Left cardiac atrium (tissue), 4 donors: ENCODE results near the gene MAPK11. TPM values are rescaled to one million over a fixed set of nuclear protein-coding genes. Genes with fewer than 3 reads are reported as not detected.

Experiments
- ATAC-seq, 2 donors: fragments of 200-7000 bp; cut with Tn5 transposase; one replicate each; pipeline ENCODE4 v1.9.1; 2020; ENCODE audit warnings: mild to moderate bottlenecking in 2 of 2, moderate library complexity in 2 of 2
- DNase-seq: peaks from one replicate; pipeline ENCODE4 v3.0.0-alpha.2; 2020
- intact Hi-C, 2 donors: fragments of 100-400 bp; cut with DNase I; formaldehyde crosslinking; loops; one replicate each; pipeline versions ENCODE4 v1.14.1 to v1.15.1; 2022 to 2023
- total RNA-seq, 2 donors: library from RNA; stranded (reverse); fragmentation: NEBNext Ultra II Directional; extraction: Animal tissue kit (Norgen Biotek cat#: 25700); gene quantifications; one replicate each; pipeline ENCODE4 v1.2.1, GENCODE V29; 2021
- donor health status: DM: no; HTN: yes; CAD: no.
- donor health status: DM: no; HTN: yes; CAD: no; lungs with severe emphysema.
- donor health status: DM: yes; HTN: yes; CAD: no.
- donor health status: Dilated cardiomyopathy.

MAPK11 gene
- total RNA-seq, 2 donors from 2014 or later = 13.3 to 15.4 TPM

DNA sequence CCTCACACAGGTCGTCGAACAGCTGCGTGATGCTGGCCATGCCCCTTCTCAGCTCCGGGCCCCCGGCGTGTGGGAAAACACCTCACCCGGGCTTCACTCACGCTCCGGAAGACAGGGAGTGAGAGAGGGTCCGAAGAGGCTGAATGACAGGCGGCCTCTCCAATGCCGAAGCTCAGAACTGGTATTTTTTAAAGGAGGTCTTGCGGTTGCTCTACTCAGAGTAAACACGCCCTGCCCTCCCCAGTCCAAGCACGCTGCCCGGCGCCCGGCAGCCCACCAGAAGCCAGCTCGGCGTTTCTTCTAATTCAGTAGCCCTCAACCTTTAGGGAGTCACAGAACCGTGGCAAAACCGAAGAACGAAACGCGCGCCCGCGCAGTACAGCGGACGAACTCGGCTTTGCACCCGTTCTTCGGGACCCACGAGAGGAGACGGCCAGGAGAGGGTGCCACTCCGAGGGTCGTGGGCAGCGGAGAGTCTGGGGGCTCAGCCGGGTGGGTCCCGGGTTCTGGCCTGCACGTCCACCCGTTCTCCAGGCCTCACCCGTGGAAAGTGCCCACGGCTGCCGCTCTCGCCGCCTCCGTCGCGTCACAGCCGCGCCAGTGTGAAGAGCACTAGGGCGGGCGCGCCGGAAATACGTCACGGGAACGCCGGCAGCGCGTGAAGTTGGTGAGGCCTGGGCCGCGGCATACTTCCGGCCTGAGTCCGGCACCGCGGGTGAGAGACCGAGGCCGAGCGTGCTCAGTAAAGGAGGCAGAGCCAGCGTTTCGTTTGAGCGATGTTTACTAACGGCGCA lies 25.6 kb downstream of the MAPK11 start, which contains the start of gene TUBGCP6:
Gene TUBGCP6, minus strand, starts transcription at position 604 of the 794 bp plus-strand sequence. Its CDS starts 564 bp downstream, at position 40.
- peak; percentile 94 to 96 for ATAC-seq
- DNase-seq = peak; percentile 97
- intact Hi-C loops = loop anchor here in 1 of 2 donors (10.0 kb wide), 1 partner anchor 260 kb away; the partner anchor contains the start of genes LMF2 and NCAPH2

DNA sequence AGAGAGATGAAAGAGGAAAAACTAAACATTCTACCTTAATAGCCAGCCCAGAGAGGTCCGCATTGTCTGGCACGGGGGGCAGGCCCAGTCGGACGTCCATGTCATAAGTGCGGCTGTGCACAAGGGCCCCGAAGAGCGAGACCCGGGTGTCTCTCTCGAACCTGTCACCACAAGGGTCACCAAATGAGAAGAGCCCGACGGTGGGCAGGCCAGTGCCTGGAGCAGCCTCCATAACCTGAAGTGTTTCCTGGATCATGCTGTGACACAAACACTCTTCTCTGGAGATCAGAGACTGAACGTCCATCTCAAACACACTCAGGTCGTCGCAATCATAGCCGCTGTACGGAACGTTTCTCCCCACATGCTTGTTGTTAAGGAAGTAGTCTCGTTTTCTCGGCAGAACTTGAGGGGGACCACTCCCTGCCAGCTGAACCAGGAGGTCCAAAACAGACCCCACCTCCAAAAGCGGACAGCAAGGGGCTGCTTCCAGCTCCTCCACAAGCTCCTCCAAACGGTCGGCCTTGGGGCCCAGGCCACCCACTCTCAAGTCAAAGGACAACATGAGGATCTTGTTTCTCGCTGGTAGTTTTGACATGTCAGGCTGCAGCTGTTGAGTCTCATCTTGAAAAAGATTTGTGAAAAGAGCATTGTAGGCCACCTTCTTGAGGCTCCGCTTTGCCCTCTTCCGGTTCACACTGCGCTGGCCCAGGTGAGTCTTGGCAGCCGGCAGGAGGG lies 26.3 kb downstream of the MAPK11 start:
- intact Hi-C loops = loop anchor here in 1 of 2 donors (10.0 kb wide), 1 partner anchor 261 kb away; the partner anchor contains the start of genes LMF2 and NCAPH2

DNA sequence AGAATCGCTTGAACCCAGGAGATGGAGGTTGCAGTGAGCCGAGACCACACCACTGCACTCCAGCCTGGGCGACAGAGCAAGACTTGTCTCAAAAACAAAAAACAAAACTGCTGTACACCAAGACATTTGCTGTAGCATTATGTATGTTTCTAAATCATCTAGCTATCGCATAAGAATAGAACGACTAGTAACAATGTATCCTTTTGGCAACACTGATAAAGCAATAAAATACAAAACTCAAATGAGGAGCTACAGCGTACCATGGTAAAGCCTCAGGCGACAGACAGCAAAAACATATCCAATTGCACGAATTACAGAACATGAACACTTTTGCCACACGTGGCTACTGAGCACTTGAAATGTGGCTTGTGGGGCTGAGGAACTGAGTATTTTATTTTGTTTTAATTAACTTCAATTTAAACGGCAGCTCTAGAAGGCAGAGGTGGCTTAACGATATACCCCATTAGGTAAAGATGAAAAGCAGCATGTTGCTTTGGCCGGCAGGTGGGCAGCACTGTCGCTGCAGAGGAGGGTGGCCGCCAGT lies 27.7 kb downstream of the MAPK11 start:
- intact Hi-C loops = loop anchor here in 1 of 2 donors (10.0 kb wide), 1 partner anchor 262 kb away; the partner anchor contains the start of genes LMF2 and NCAPH2
- ATAC-seq (no peak), DNase-seq (no peak)

More for the DNA sequence above, 26.3 kb downstream of the MAPK11 start:
- ATAC-seq (no peak), DNase-seq (no peak)

DNA sequence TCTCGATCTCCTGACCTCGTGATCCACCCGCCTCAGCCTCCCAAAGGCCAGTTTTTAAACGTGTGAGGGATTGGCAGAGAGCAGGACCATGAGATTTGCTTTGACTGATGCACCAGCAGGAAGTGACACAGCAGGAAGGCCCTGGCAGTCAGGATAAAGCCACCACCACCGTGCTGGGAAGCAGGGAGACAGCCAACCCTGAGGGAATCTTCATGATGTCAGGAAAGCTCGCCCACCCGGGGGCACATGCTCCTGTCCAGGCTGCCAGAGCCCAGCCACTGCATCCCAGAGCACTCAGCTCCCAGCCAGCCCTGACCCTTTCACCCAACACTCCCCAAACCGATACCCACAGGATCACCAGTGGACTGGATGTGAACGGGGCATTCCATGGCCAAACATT lies 31.4 kb downstream of the MAPK11 start:
- ATAC-seq = no peak
- DNase-seq = no peak
- intact Hi-C loops = no loop called here

DNA sequence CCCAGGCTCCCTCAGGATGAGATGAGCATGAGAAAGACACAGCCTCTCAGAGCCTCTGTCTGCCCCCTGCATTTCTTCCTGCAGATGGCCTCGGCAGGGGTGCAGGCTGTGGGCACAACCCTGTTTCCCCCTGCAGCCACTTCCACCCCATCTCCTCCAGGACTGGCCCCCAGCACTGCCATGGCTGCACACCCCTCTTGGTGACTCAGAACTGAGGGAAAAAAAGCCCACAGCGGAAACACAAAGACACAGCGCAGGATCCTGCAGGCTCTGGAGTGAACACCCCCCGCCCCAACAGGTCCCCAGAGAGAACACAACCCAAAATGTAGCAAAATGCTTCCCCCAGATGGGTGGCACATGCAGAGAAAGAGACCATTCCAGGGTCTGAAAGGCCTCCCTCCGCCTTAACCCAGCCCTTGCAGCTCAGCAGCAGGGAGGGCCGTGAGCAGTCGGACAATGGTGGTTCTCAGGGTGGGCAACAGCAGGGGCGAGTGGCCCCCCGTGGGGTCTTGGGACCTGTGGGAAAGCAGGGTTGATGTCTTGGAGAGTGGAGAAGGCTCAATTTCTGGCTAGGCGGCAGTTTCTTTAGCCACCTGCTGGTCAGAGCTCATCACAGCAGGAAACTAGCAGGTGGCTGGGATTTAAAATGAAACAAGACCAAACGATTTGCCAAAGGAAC lies 33.3 kb downstream of the MAPK11 start:
- no peak for DNase-seq
- no peak for ATAC-seq
- intact Hi-C loops = no loop called here

DNA sequence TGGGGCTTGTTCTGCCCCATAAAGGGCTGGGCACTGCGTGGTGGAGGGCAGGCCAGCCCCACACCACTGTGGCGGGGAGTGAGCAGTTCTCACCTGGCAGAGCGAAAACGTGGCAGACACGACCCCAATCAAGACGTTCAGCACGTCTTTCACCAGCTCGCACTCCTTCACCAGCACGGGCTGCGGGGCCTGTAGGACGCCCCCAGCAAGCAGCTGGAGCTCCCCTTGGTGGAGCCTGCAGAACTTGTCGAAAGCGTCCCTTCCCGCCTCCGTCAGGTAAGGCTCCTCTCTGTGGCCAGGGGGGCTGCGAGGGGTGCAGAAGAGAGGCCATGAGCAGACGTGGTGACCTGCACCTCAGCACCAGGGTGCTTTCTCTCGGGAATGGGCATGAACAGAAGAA lies 37.0 kb downstream of the MAPK11 start:
- DNase-seq = no peak
- ATAC-seq = no peak
- intact Hi-C loops = no loop called here

DNA sequence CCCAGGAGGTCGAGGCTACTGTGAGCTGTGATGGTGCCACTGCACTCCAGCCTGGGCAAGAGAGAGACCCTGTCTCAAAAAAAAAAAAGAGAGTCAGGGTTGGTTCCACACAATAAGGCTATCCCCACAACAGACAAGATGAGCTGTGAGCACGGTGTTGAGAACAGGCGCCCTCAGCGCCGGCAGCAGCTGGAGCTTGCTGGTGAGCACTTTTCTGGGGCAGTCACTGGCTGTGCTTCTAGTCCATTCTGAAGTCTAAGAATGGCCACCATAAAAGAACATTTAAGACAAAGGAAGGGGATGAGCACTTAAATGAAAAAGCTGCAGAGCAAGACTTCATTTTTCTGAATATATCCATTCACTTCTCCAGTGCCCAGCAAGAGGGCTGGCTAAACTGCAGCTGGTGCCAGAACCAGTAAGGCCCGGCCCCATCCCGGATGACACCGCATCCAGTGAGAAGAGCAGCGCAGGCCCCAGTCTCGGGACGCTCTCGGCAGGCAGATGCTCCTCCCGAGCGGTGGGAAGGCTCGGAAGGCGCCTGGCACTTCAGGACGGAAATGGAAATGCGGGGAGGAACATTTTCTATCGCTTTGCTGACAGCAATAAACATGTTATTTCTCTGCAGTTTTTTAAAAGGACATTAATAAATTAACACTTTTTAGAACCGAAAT lies 37.6 kb downstream of the MAPK11 start:
- DNase-seq (no peak), ATAC-seq (no peak)
- intact Hi-C loops = no loop called here

DNA sequence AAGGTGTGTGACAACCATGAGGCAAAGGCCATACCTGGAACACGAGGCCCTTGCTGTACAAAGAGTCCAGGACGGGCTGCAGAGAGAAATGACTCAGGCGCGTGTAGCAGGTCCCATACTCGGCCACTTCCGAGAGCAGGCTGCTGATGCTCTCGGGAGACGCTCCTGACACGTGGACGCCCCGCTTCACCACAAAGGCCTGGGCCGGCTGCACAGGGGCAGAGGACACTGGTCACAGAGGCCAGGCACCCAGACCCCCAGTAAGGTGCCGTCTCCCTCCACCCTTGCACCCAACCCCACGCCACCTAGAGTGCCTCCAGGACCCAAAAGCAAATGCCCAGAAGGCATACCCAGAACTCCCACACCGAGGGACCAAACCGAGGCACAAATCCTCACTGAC lies 40.8 kb downstream of the MAPK11 start:
- DNase-seq (no peak), ATAC-seq (no peak)
- intact Hi-C loops = no loop called here

DNA sequence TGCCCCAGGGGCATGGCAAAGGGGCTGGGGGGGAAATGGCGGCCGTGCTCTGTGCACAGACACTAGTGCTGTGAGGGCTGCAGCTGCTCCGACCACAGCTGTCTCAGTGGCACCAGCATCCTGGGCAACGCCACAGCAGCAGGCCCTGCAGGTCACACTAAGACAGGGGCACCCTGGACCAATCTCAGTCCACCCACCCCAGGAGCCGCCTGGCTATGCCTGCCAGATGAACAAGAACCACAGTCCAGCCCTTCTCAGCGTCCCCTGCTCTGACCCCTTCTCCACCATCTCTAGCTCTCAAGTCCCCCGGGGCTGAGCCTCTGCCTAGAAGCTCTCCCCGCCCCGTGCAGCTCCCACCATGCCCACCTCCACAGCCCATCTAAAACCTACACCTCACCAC lies 41.8 kb downstream of the MAPK11 start:
- DNase-seq = no peak
- intact Hi-C loops = no loop called here
- ATAC-seq = no peak

DNA sequence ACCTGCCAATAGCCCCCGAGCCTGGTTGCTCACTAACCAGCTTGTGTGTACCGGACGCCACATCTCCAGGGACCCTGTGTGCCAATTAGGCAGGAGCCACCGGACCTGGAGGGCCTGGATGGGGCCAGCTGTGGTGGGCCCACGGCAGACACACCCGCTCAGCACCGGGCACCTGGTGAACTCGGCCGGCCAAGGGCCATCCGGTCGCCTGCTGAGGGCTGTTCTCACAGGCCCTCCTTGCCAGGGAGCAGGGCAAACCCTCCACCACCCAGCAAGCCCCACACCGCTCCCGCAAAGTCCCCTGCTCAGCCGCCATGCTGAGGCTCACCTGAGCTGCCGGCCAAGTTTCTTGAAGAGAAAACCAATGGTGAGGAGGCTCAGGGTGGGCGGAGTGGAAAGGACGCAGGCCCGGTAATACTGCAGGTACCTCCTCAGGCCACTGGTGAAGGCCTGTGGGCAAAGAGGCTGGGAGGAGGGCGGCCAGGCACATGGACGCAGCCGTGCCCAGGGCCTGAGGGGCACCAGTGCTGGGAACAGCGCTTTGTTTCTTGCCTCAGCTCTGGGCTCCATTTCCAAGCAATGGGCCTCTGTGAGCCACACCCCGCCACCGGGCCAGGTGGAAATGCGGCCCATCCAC lies 42.5 kb downstream of the MAPK11 start:
- intact Hi-C loops = no loop called here
- DNase-seq = no peak
- ATAC-seq = no peak

DNA sequence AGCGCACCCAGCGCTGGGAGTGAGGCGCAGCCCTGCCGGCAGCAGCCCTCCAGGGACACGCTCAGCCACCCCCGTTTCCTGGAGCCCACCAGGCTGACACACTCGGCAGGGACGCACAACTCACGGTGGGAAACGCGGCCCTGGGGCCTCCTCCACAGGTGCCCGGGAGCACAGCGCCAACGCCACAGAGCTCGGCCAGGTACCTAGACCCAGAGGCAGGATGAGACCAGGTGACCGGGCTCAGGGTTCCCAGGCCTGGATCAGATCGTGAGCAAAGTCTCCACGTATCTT lies 43.4 kb downstream of the MAPK11 start:
- DNase-seq (no peak), ATAC-seq (no peak)
- intact Hi-C loops = no loop called here

DNA sequence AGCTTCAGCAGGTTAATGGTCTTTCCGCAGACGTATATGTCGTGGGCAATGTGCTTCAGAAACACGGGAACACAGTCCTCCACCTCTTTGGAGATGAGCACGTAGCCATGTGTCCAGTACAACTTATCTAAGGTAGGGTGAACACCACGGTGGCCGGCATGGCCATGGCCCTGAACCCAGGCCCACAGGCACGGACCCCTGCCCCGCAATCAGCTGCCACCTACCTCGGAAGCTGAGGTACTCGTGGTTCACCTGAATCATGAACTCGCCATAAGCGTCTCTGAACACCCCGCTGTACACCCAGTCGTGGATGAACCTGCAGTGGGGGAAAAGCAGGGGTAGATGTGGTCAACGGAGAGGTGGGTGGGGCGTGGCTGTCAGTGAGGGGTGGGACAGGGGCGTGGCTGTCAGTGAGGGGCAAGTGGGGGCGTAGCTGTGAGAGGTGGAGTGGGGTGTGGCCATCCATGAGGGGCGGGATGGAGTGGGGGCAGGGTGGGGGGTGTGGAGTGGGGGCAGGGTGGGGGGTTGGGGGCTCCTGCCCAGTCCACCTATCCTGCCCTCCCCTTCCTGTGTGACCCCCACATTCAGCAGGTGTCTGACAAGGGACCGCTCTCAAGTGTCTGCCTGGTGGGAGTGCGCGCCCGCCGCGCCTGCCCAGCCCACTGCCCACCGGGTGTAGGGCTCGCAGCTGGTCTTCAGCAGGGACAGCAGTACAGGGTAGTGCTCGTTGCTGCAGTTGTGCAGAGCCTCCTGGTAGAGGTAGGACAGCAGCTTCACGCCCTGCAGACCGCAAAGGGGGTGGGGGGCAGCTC lies 43.9 kb downstream of the MAPK11 start:
- DNase-seq (no peak), ATAC-seq (no peak)
- intact Hi-C loops = no loop called here

DNA sequence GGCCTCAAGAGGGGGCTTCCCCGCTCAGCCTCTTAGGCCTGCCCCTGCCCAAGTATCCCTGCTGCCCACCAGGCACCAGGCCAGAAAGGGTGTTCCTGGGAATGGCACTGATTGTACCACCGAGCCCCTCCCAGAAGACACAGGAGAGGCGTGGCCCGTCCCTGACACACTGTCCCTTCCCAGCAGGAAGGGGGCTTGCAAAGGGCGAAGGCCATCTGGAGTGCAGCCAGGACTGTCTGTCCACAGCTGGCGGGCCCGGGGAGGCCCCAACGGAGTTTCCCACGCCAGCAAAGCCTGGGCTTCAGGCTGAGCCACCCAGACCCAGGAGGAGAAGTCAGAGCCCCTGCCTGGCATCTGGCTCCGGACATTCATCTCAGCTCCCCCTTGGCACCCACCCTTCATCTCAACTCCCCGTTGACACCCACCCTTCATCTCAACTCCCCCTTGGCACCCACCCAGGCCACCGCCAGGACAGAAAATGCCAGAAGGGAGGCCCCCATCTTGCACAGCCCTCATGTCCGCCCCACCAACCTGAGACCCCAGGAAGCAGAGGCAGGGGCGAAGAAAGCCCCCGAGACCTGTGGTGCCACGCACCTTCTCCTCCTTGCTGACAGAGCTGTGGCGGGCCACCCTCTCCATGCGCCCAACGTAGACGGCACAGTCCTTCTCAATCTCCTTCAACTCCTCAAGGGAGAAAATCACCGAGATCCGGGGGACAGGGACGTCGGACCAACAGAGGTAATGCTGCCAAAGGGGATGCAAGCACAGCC lies 44.8 kb downstream of the MAPK11 start:
- no peak for DNase-seq
- intact Hi-C loops = no loop called here
- no peak for ATAC-seq

DNA sequence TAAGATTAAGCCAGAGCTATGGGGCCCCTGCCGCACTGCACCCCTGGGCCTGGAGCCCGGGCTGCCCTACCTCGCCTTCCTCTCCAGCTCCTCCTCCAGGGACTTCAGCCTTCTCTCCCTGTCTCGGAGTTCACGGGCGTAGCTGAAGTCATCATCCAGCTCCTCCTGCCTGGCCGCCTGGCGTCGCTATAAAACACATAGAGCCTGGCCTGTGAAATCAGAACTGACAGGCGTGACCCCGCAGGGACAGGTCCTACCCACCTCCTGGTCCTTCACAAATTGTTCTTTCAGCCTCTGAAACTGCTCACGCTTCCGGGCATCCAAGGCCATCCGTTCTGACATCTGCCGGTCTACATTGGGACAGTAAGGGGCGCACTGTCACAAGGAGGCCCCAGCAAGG lies 46.1 kb downstream of the MAPK11 start:
- ATAC-seq (no peak), DNase-seq (no peak)
- intact Hi-C loops = no loop called here

DNA sequence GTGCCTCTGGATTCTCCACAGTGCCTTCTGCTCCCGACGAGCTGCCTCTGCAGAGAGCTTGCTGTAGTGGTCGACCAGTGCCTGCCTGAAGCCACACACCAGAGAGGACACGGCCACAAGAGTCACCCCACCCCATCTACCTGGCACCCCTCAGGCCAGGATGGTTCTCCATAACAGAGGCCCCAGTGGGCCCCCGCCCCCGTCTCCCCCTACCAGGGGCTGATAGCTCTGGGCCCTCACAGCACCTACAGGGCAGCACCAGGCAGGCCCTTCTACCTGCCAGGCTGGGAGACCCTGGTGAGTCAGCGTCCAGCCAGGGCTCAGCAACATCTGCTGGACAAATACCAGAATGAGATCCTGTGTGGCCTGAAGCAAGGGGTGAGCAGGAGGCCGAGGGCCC lies 47.7 kb downstream of the MAPK11 start:
- intact Hi-C loops = no loop called here
- ATAC-seq (no peak), DNase-seq (no peak)

DNA sequence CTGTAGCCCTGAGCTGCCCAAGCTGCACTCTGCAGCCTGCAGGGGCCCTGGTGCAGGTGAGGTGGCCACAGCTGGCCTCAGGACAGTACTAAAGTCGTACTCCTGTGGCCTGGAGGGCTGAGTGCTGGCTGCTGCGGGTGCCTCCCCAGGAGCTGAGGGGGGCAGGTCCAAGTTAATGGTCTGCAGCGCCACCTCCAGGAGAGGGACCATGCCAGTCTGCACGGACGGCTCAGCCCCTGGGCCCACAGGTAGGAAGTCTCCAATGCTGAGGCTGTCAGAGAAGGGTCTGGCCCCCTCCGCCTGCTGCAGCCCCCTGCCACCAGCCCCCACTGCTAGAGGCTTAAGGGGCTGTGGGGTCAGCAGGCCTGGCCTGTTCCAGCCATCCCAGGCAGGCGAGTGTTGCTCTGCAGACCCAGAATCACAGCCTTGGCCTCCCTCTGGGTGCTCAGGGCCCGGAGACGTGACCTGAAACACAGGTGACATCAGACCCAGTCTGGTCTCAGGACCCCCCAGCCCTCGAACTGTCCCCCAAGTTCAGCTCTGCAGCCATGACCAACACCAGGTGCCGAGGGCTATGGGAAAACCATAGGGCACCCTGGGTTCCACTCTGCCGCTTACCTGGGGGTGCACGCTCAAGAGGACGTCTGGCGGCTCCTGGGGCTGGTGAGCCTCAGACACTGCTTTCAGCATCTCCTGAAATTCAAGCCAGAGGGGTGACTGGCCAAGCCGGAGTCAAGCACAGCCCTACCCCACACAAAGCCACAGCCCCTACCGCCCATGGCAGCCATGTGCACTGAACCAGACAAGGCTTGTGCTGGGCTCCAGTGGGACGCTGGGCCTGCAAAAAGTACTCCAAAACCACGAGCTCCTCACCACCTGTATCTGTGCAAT lies 48.5 kb downstream of the MAPK11 start:
- ATAC-seq (no peak), DNase-seq (no peak)
- intact Hi-C loops = no loop called here
